GM23338 (cell line): Measurements from ENCODE around the gene PAQR9. TPM values are rescaled to one million over a fixed set of nuclear protein-coding genes. Genes with fewer than 3 reads are reported as not detected.

Experiments
- ATAC-seq: fragments of 200-7000 bp; cut with Tn5 transposase; 3 replicates; pipeline ENCODE4 v1.9.1; 2020
- DNase-seq: peaks from one replicate; pipeline ENCODE4 v3.0.0-alpha.2; 2015; ENCODE audit warnings: low spot score
- H2AFZ ChIP-seq: fragments of 200-600 bp; sonication (generic); 2 replicates; pipeline ENCODE4 v1.8.0; 2016; ENCODE audit warnings: antibody characterized with exemption, mild to moderate bottlenecking, moderate library complexity
- H3F3A ChIP-seq: fragments of 200-600 bp; sonication (generic); replicated peaks from 2 replicates; pipeline ENCODE4 v1.8.0; 2017; ENCODE audit warnings: antibody characterized with exemption, mixed run types, low read depth
- H3K27ac ChIP-seq: fragments of 200-600 bp; sonication (generic); 2 replicates; pipeline ENCODE4 v1.6.1; 2016; ENCODE audit warnings: low read depth
- H3K27me3 ChIP-seq: fragments of 200-600 bp; sonication (generic); 2 replicates; pipeline ENCODE4 v1.8.0; 2016; ENCODE audit warnings: mild to moderate bottlenecking, mixed run types, moderate library complexity; ENCODE audit not compliant: insufficient read depth
- H3K36me3 ChIP-seq: fragments of 200-600 bp; sonication (generic); 2 replicates; pipeline ENCODE4 v1.8.0; 2016; ENCODE audit warnings: mild to moderate bottlenecking; ENCODE audit not compliant: insufficient read depth
- H3K4me1 ChIP-seq: fragments of 200-600 bp; sonication (generic); 2 replicates; pipeline ENCODE4 v1.8.0; 2016; ENCODE audit warnings: mild to moderate bottlenecking, moderate library complexity; ENCODE audit not compliant: insufficient read depth
- H3K4me2 ChIP-seq: fragments of 200-600 bp; sonication (generic); 2 replicates; pipeline ENCODE4 v1.7.1; 2017; ENCODE audit warnings: mixed run types
- H3K4me3 ChIP-seq: fragments of 200-600 bp; sonication (generic); 2 replicates; pipeline ENCODE4 v1.6.1; 2016; ENCODE audit warnings: mixed run types
- H3K79me2 ChIP-seq: fragments of 200-600 bp; sonication (generic); replicated peaks from 2 replicates; pipeline ENCODE4 v1.8.0; 2017; ENCODE audit warnings: mild to moderate bottlenecking; ENCODE audit not compliant: insufficient read depth
- H3K9me2 ChIP-seq: fragments of 200-600 bp; sonication (generic); 2 replicates; pipeline ENCODE4 v1.8.0; 2017; ENCODE audit not compliant: insufficient read depth
- H4K20me1 ChIP-seq: fragments of 200-600 bp; sonication (generic); replicated peaks from 2 replicates; pipeline ENCODE4 v1.8.0; 2017; ENCODE audit warnings: mild to moderate bottlenecking; ENCODE audit not compliant: insufficient read depth
- H3K27ac Mint-ChIP-seq: 2 replicates; pipeline ENCODE4 v1.8.0; 2020; ENCODE audit warnings: inconsistent platforms, mild to moderate bottlenecking, moderate library complexity, mixed read lengths
- H3K27me3 Mint-ChIP-seq: 3 replicates; pipeline ENCODE4 v1.8.0; 2022; ENCODE audit warnings: low read depth, mild to moderate bottlenecking, moderate library complexity, mixed read lengths, inconsistent platforms; ENCODE audit not compliant: insufficient read depth, poor library complexity
- H3K36me3 Mint-ChIP-seq: 3 replicates; pipeline ENCODE4 v1.8.0; 2021; ENCODE audit warnings: low read depth, mild to moderate bottlenecking, inconsistent platforms, moderate library complexity, mixed read lengths
- H3K4me1 Mint-ChIP-seq: 3 replicates; pipeline ENCODE4 v1.8.0; 2020; ENCODE audit warnings: mild to moderate bottlenecking, inconsistent platforms, mixed read lengths
- H3K4me3 Mint-ChIP-seq: 3 replicates; pipeline ENCODE4 v1.8.0; 2021; ENCODE audit warnings: moderate library complexity, mild to moderate bottlenecking, inconsistent platforms, mixed read lengths
- H3K9me3 Mint-ChIP-seq: 3 replicates; pipeline ENCODE4 v1.8.0; 2020; ENCODE audit warnings: moderate library complexity, mild to moderate bottlenecking, inconsistent platforms, mixed read lengths
- CREB1 ChIP-seq: fragments of 250-450 bp; sonication (Bioruptor Pico); IDR thresholded peaks from 2 replicates; pipeline ENCODE4 v1.5.0; 2020; ENCODE audit warnings: low read depth, mild to moderate bottlenecking, moderate library complexity
- ETS1 ChIP-seq: IDR thresholded peaks from 2 replicates; pipeline ENCODE4 v1.6.1; 2016; ENCODE audit warnings: antibody characterized with exemption
- EZH2 ChIP-seq: fragments of 200-600 bp; sonication (generic); IDR thresholded peaks from one replicate; pipeline ENCODE4 v1.8.0; 2017; ENCODE audit warnings: antibody characterized with exemption, mild to moderate bottlenecking, low read depth; ENCODE audit not compliant: unreplicated experiment
- EZH2phosphoT487 ChIP-seq: fragments of 200-600 bp; sonication (generic); IDR thresholded peaks from one replicate; pipeline ENCODE4 v1.8.1; 2018; ENCODE audit warnings: antibody characterized with exemption; ENCODE audit not compliant: unreplicated experiment
- JUNB ChIP-seq: IDR thresholded peaks from one replicate; pipeline ENCODE4 v1.6.1; 2016; ENCODE audit warnings: antibody characterized with exemption; ENCODE audit not compliant: unreplicated experiment
- NANOG ChIP-seq: IDR thresholded peaks from 2 replicates; pipeline ENCODE4 v1.6.1; 2016; ENCODE audit warnings: antibody characterized with exemption, borderline replicate concordance
- POLR2AphosphoS5 ChIP-seq: IDR thresholded peaks from 2 replicates; pipeline ENCODE4 v1.6.1; 2016; ENCODE audit warnings: antibody characterized with exemption, low read depth
- STAT1 ChIP-seq: IDR thresholded peaks from one replicate; pipeline ENCODE4 v1.6.1; 2016; ENCODE audit warnings: antibody characterized with exemption; ENCODE audit not compliant: unreplicated experiment
- ZNF114 ChIP-seq: fragments of 250-450 bp; sonication (Bioruptor Pico); IDR thresholded peaks from 2 replicates; pipeline ENCODE4 v1.5.0; 2020; ENCODE audit warnings: mild to moderate bottlenecking, moderate library complexity
- ZNF331 ChIP-seq: fragments of 250-450 bp; sonication (Bioruptor Pico); IDR thresholded peaks from 2 replicates; pipeline ENCODE4 v1.5.0; 2020; ENCODE audit warnings: low read depth, mild to moderate bottlenecking, moderate library complexity
- ZNF462 ChIP-seq: fragments of 250-450 bp; sonication (Bioruptor Pico); IDR thresholded peaks from 2 replicates; pipeline ENCODE4 v1.5.0; 2020; ENCODE audit warnings: mild to moderate bottlenecking, moderate library complexity
- polyA plus RNA-seq: library from polyadenylated mRNA; unstranded; fragments of >200 nt; fragmentation: Nextera tagmentation; extraction: Ambion mirVana; gene quantifications from 2 replicates; pipeline ENCODE4 v1.2.1, GENCODE V29; 2016
- total RNA-seq: library from RNA; depleted of rRNA; stranded (reverse); fragments of >200 nt; shearing (Covaris generic); gene quantifications from 2 replicates; pipeline ENCODE4 v1.2.3, GENCODE V29; 2014
- TF ChIP-seq, protein P1 (sequence below), 2 experiments: fragments of 200-600 bp in 1 of 2; sonication (generic) in 1 of 2; conservative IDR thresholded peaks; 2 replicates each; pipeline versions ENCODE4 v1.5.1 to v1.6.1; 2016 to 2017; ENCODE audit warnings: antibody characterized with exemption in 2 of 2, low read depth in 2 of 2, mild to moderate bottlenecking in 2 of 2, moderate library complexity in 1 of 2
- TF ChIP-seq, protein P2 (sequence below): IDR thresholded peaks from one replicate; pipeline ENCODE4 v1.6.1; 2018; ENCODE audit warnings: antibody characterized with exemption; ENCODE audit not compliant: unreplicated experiment

The PAQR9 gene
- total and polyA plus RNA-seq, 2 experiments from 2014 or later, result 2.0 to 2.3 TPM

GRCh38 chr3:142968319-142969025, 5.0 kb upstream of the PAQR9 start:
- Histone ChIP-seq H3K4me3 (no peak overlapping the region), H3K27me3 (peaks cover 20% of the 10 kb centered on the region), H3K9me2 (no peaks in the 10 kb centered on the region), H3K27ac (no peak overlapping the region), H3F3A (no peaks in the 10 kb centered on the region), H3K79me2 (no peaks in the 10 kb centered on the region), H3K36me3 (no peaks in the 10 kb centered on the region), H2AFZ (peak overlapping the region; percentile 18; the same call in 1 of the 2 replicates), H3K4me1 (peaks cover 3% of the 10 kb centered on the region; the same call in 1 of the 2 replicates), H3K4me2 (no peak overlapping the region), H4K20me1 (no peaks in the 10 kb centered on the region)
- Mint-ChIP-seq H3K9me3 (no peaks in the 10 kb centered on the region), H3K27ac (no peak overlapping the region), H3K36me3 (peaks cover 4% of the 10 kb centered on the region; the same call in 1 of the 3 replicates), H3K4me1 (peaks cover 9% of the 10 kb centered on the region; the same call in 2 of the 3 replicates), H3K4me3 (no peak overlapping the region), H3K27me3 (peaks cover 15% of the 10 kb centered on the region)
- TF ChIP-seq JUNB, result no peak
- TF ChIP-seq NANOG, result no peak
- TF ChIP-seq ETS1, result no peak
- TF ChIP-seq ZNF331 (CRISPR knock-in tag), result no peak
- TF ChIP-seq EZH2, result no peak
- TF ChIP-seq ZNF462 (CRISPR knock-in tag), result no peak
- TF ChIP-seq, protein P1, sequence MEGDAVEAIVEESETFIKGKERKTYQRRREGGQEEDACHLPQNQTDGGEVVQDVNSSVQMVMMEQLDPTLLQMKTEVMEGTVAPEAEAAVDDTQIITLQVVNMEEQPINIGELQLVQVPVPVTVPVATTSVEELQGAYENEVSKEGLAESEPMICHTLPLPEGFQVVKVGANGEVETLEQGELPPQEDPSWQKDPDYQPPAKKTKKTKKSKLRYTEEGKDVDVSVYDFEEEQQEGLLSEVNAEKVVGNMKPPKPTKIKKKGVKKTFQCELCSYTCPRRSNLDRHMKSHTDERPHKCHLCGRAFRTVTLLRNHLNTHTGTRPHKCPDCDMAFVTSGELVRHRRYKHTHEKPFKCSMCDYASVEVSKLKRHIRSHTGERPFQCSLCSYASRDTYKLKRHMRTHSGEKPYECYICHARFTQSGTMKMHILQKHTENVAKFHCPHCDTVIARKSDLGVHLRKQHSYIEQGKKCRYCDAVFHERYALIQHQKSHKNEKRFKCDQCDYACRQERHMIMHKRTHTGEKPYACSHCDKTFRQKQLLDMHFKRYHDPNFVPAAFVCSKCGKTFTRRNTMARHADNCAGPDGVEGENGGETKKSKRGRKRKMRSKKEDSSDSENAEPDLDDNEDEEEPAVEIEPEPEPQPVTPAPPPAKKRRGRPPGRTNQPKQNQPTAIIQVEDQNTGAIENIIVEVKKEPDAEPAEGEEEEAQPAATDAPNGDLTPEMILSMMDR (conservative IDR thresholded peaks at IDR 0.05; ENCODE audit: low read depth in 2 of 2), result no peak
- TF ChIP-seq EZH2phosphoT487, result no peak
- TF ChIP-seq POLR2AphosphoS5, result no peak
- TF ChIP-seq, protein P2, sequence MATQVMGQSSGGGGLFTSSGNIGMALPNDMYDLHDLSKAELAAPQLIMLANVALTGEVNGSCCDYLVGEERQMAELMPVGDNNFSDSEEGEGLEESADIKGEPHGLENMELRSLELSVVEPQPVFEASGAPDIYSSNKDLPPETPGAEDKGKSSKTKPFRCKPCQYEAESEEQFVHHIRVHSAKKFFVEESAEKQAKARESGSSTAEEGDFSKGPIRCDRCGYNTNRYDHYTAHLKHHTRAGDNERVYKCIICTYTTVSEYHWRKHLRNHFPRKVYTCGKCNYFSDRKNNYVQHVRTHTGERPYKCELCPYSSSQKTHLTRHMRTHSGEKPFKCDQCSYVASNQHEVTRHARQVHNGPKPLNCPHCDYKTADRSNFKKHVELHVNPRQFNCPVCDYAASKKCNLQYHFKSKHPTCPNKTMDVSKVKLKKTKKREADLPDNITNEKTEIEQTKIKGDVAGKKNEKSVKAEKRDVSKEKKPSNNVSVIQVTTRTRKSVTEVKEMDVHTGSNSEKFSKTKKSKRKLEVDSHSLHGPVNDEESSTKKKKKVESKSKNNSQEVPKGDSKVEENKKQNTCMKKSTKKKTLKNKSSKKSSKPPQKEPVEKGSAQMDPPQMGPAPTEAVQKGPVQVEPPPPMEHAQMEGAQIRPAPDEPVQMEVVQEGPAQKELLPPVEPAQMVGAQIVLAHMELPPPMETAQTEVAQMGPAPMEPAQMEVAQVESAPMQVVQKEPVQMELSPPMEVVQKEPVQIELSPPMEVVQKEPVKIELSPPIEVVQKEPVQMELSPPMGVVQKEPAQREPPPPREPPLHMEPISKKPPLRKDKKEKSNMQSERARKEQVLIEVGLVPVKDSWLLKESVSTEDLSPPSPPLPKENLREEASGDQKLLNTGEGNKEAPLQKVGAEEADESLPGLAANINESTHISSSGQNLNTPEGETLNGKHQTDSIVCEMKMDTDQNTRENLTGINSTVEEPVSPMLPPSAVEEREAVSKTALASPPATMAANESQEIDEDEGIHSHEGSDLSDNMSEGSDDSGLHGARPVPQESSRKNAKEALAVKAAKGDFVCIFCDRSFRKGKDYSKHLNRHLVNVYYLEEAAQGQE, result no peak
- no peak for TF ChIP-seq STAT1
- no peak for TF ChIP-seq ZNF114 (CRISPR knock-in tag)
- no peak for TF ChIP-seq CREB1
- no peak for DNase-seq
- ATAC-seq, result no peak
